Mammary epithelial cell (primary cell): ENCODE results near the gene SASH3.

Experiments used
- CTCF ChIP-seq, 2 donors: IDR thresholded peaks in 1 of 2; conservative IDR thresholded peaks in 1 of 2; 2 replicates each; pipeline ENCODE4 v1.5.1; 2011 to 2012; ENCODE audit warnings: inconsistent platforms in 2 of 2, low read length in 2 of 2, mild to moderate bottlenecking in 2 of 2, control low read depth in 1 of 2, low read depth in 1 of 2; ENCODE audit not compliant: insufficient read depth in 1 of 2; ENCODE audit errors: extremely low read depth in 1 of 2
- EZH2 ChIP-seq: IDR thresholded peaks from 2 replicates; pipeline ENCODE4 v1.6.1; 2012; ENCODE audit warnings: low read length, inconsistent platforms, borderline replicate concordance

- TF ChIP-seq EZH2 (no peak), CTCF (conservative IDR thresholded peaks at IDR 0.05 in 1 of 2, IDR thresholded peaks at IDR 0.05 in 1 of 2; ENCODE audit: extremely low read depth in 1 of 2, insufficient read depth in 1 of 2, low read depth in 1 of 2, low read length in 2 of 2) (no peak)
Observed at GRCh38 chrX:129798888-129799287, 19.1 kb downstream of the SASH3 start.
